ENCODE measurements around the gene RBM5. TPM values are rescaled to one million over a fixed set of nuclear protein-coding genes. Genes with fewer than 3 reads are reported as not detected.

The RBM5 gene
- 160 TPM in 2 replicates for total RNA-seq

GRCh38 chr3:50088725-50089608 lies at the start of gene RBM5:
Gene RBM5 (plus strand): TSS chr3:50088919. CDS start chr3:50090435, 1,516 bp downstream.

GRCh38 chr3:50154840-50155490 lies 66.2 kb downstream of the RBM5 start, which contains the start of gene SEMA3F:
Gene SEMA3F (plus strand): TSS chr3:50155324. CDS start chr3:50159623, 4,299 bp downstream.

Other genes with a start within 250 kb of the RBM5 start
- 2.1 and 3.1 TPM in 2 replicates for gene TRAIP, start 232.4 kb upstream of the RBM5 start, total RNA-seq
- not detected in 2 replicates for gene CAMKV, start 219.0 kb upstream of the RBM5 start, total RNA-seq
- gene MST1R, start 185.0 kb upstream of the RBM5 start, total RNA-seq = 0.97 and 1.3 TPM in 2 replicates
- 9.7 and 10.1 TPM in 2 replicates for gene MON1A, start 159.1 kb upstream of the RBM5 start, total RNA-seq
- gene RBM6, start 148.8 kb upstream of the RBM5 start, total RNA-seq = 66.6 and 68.1 TPM in 2 replicates
- 9.5 and 14.2 TPM in 2 replicates for gene SEMA3F, start 66.4 kb downstream of the RBM5 start, total RNA-seq
- not detected in 2 replicates for gene GNAT1, start 102.7 kb downstream of the RBM5 start, total RNA-seq
- 0.11 and 0.39 TPM in 2 replicates for gene SLC38A3, start 116.4 kb downstream of the RBM5 start, total RNA-seq
- gene GNAI2, start 147.3 kb downstream of the RBM5 start, total RNA-seq = 211 and 281 TPM in 2 replicates
- gene SEMA3B, start 180.2 kb downstream of the RBM5 start, total RNA-seq = 16.5 and 24.4 TPM in 2 replicates
- gene LSMEM2, start 190.2 kb downstream of the RBM5 start, total RNA-seq = 0.13 and 0.22 TPM in 2 replicates
- 41.7 and 52.7 TPM in 2 replicates for gene IFRD2, start 203.5 kb downstream of the RBM5 start, total RNA-seq
- 1.8 and 3.3 TPM in 2 replicates for gene HYAL3, start 210.5 kb downstream of the RBM5 start, total RNA-seq
- 4.3 and 5.6 TPM in 2 replicates for gene NAA80, start 210.5 kb downstream of the RBM5 start, total RNA-seq
- gene HYAL1, start 214.7 kb downstream of the RBM5 start, total RNA-seq = 14.5 and 15.5 TPM in 2 replicates
- gene HYAL2, start 233.8 kb downstream of the RBM5 start, total RNA-seq = 25.9 and 27.8 TPM in 2 replicates
- 11.1 and 14.5 TPM in 2 replicates for gene TUSC2, start 239.3 kb downstream of the RBM5 start, total RNA-seq

Data from articular chondrocyte of knee joint (primary cell).